Measurements from ENCODE around the gene TMEM238L.
A peak's percentile ranks its signal among the peaks of the same experiment; 100 is the strongest.

The TMEM238L gene

GRCh38 chr17:10757647-10758046 is 46.3 kb downstream of the TMEM238L start:
- DNase-seq (ENCODE audit: low read depth) = no peak
- TF ChIP-seq CTCF (IDR thresholded peaks at IDR 0.05; ENCODE audit: insufficient read depth, low read depth, low read length, missing control alignments) = no peak
- no peak overlapping the region for H3K4me3 ChIP-seq (ENCODE audit: low read depth, low read length)

GRCh38 chr17:10757067-10757466 is 46.8 kb downstream of the TMEM238L start:
- DNase-seq (ENCODE audit: low read depth) = no peak
- H3K4me3 ChIP-seq (ENCODE audit: low read depth, low read length) = no peak overlapping the region
- TF ChIP-seq CTCF (IDR thresholded peaks at IDR 0.05; ENCODE audit: insufficient read depth, low read depth, low read length, missing control alignments) = no peak

DNA sequence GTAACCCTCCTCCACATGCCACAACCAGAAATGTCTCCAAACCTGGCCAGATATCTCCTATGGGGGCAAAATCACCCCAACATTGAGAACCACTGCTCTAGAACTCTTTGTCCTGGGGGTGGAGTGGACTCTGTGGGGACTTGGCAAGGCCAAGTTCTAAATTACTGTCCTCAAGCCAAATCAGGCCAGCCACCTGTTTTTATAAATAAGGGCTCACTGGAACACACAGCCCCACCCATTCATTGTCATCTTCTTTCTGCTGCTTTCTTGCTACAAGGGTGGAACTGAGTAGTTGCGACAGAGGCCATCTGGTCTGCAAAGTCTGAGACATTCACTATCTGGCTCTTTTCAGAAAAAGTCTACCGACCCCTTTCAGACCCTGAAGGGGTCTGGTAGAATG is 47.3 kb downstream of the TMEM238L start:
- no peak for DNase-seq (ENCODE audit: low read depth)
- no peak overlapping the region for H3K4me3 ChIP-seq (ENCODE audit: low read depth, low read length)

GRCh38 chr17:10756185-10756584 is 47.7 kb downstream of the TMEM238L start:
- H3K4me3 ChIP-seq (ENCODE audit: low read depth, low read length) = no peak overlapping the region
- TF ChIP-seq CTCF (IDR thresholded peaks at IDR 0.05; ENCODE audit: insufficient read depth, low read depth, low read length, missing control alignments) = no peak
- no peak for DNase-seq (ENCODE audit: low read depth)

More for the DNA sequence above, 47.3 kb downstream of the TMEM238L start:
- TF ChIP-seq CTCF (IDR thresholded peaks at IDR 0.05; ENCODE audit: insufficient read depth, low read depth, low read length, missing control alignments) = no peak

DNA sequence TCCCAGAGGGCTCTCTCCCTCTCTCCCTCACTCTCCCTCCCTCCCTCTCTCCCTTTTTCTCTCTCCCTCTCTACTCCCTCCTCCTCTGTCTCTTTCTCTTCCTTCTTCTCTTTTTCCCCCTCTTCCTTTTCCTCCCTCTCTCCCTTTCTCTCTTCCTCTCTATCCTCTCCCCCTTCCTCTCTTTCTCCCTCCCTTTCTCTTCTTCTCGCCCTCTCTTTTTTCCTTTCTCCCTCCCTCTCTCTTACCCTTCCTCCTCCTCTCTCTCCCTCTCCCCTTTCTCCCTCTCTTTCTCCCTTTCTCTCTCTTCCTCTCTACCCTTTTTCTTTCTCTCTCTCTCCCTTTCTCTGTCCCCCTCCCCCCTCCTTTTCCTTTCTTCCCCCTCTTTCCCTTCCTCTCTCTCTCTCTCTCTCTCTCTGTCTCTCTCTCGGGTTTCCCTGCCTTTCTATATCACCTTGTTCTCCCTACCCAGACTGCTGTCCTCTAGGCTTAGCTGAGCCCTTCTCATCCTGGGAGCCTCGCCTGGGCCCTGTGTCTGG is 48.2 kb downstream of the TMEM238L start:
- DNase-seq (ENCODE audit: low read depth) = no peak
- H3K4me3 ChIP-seq (ENCODE audit: low read depth, low read length) = no peak overlapping the region
- no peak for TF ChIP-seq CTCF (IDR thresholded peaks at IDR 0.05; ENCODE audit: insufficient read depth, low read depth, low read length, missing control alignments)

GRCh38 chr17:10754861-10755591 is 48.9 kb downstream of the TMEM238L start:
- H3K4me3 ChIP-seq (ENCODE audit: low read depth, low read length) = no peak overlapping the region
- no peak for DNase-seq (ENCODE audit: low read depth)
- TF ChIP-seq CTCF (IDR thresholded peaks at IDR 0.05; ENCODE audit: insufficient read depth, low read depth, low read length, missing control alignments) = no peak

DNA sequence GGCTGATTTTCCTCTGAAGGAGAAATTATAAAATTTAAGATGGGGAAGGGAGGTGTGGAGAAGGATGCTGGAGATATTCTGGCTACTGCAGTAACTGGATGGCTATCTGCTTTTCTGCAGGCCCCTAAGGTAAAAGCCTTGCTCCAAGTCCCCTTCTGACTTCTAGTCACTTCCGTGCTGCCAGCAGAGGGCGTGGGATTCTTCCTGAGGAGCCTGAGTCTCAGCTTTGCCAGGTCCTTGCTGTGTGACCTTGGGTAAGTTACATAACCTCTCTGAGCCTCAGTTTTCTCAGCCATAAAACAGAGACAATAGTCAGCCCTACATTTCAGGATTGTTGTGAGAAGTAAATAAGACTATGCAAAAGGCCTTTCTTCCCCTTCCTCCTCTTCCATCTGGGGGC is 49.8 kb downstream of the TMEM238L start:
- DNase-seq (ENCODE audit: low read depth) = peak; percentile 55
- TF ChIP-seq CTCF (IDR thresholded peaks at IDR 0.05; ENCODE audit: insufficient read depth, low read depth, low read length, missing control alignments) = peak; percentile 36
- H3K4me3 ChIP-seq (ENCODE audit: low read depth, low read length) = no peak overlapping the region

Data from GM12865 (cell line).